ENCODE results near the gene LAGE3. TPM values are rescaled to one million over a fixed set of nuclear protein-coding genes. Genes with fewer than 3 reads are reported as not detected.

The LAGE3 gene
- total and polyA plus RNA-seq, 10 of the 15 experiments (the other 5 are each of a cell fraction or from before 2014, with no cell fraction given): 5.3 to 63.7 (median 19.7) TPM

DNA sequence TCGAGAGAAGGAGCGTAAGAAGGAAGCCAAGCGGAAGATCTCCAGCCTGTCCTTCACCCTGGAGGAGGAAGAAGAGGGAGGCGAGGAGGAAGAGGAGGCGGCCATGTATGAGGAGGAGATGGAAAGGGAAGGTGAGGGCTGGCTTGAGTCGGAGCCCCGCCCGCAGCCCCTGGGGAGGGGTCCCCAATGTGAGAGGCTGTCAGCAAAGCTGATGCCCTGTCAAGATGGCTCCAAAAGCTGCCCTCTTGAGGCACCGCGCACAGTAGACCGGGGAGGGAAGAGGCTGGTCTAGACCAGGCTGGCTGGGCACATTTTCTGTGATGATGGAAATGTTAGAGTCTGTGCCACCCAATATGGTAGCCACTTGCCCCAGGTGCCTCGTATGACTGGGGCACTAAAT is 32.7 kb downstream of the LAGE3 start:
- no peaks in the 10 kb centered on the region; the same call in 2 of the 3 replicates for H3K9me3 ChIP-seq (replicated peaks; ENCODE audit: control insufficient read depth, insufficient read depth, low read length)
- ChIA-PET RAD21 (ENCODE audit: unreplicated experiment) (no interaction called here), CTCF (no interaction called here), POLR2A (interaction anchor here (1.0 kb wide), 1 partner anchor 12 kb away, joined by 4 read pairs; no protein-coding TSS in a partner anchor), SMC1A (ENCODE audit: uncharacterized antibody, unreplicated experiment) (no interaction called here)
- no TSS peak for BruUV-seq (replicated peaks)
- 67% methylated on average over 12 of the region's 12 CpGs for WGBS (ENCODE audit: insufficient coverage, insufficient replicate concordance, low lambda C conversion rate, missing lambda C conversion rate)
- DNase-seq (ENCODE audit: low read depth, low spot score) (no peak), ATAC-seq (no peak), FAIRE-seq (no peak)
- peaks cover 6% of the 10 kb centered on the region for H3K79me2 ChIP-seq (ENCODE audit: control insufficient read depth, insufficient read depth, low read length)
- intact Hi-C loops (cut with micrococcal nuclease; ENCODE audit: unreplicated experiment) (no loop called here), in situ Hi-C loops (cut with MboI) (no loop called here)
- H3K4me3 ChIP-seq: no peak overlapping the region
- H3K27me3 ChIP-seq (replicated peaks in 1 of 2; ENCODE audit: control insufficient read depth in 2 of 2, insufficient read depth in 2 of 2, low read length in 1 of 2): no peaks in the 10 kb centered on the region
- 0 out of 2 replicates have a peak, but pooled peaks cover 3% of the 10 kb centered on the region for H3K4me1 ChIP-seq (ENCODE audit: control insufficient read depth, insufficient read depth, low read length)
- no peaks in the 10 kb centered on the region for H4K20me1 ChIP-seq (ENCODE audit: control insufficient read depth, insufficient read depth)
- no peak overlapping the region for H3K27ac ChIP-seq (ENCODE audit: control insufficient read depth, insufficient read depth)
- H2AFZ ChIP-seq (ENCODE audit: control insufficient read depth, low read depth, low read length): no peak overlapping the region
- no peak overlapping the region for H3K4me2 ChIP-seq (ENCODE audit: control insufficient read depth, insufficient read depth)
- peaks cover 0 to 6% of the 10 kb centered on the region in 2 experiments; a peak in 2 of 4 replicates for H3K36me3 ChIP-seq (ENCODE audit: control insufficient read depth in 2 of 2, insufficient read depth in 2 of 2, low read length in 1 of 2)
- no peak overlapping the region for H3K9ac ChIP-seq (ENCODE audit: control insufficient read depth, insufficient read depth, low read length)
- TF ChIP-seq CUX1 (IDR thresholded peaks at IDR 0.05; ENCODE audit: insufficient replicate concordance, low read depth, low read length): no peak
- TF ChIP-seq ATF7 (IDR thresholded peaks at IDR 0.05; ENCODE audit: low read depth): no peak
- TF ChIP-seq POU2F2 (IDR thresholded peaks at IDR 0.05; ENCODE audit: borderline replicate concordance, low read depth, low read length): no peak
- no peak for TF ChIP-seq CBX3 (IDR thresholded peaks at IDR 0.05; ENCODE audit: borderline replicate concordance, low read depth)
- no peak for TF ChIP-seq SMAD5 (IDR thresholded peaks at IDR 0.05; ENCODE audit: low read depth)
- TF ChIP-seq, protein P1, sequence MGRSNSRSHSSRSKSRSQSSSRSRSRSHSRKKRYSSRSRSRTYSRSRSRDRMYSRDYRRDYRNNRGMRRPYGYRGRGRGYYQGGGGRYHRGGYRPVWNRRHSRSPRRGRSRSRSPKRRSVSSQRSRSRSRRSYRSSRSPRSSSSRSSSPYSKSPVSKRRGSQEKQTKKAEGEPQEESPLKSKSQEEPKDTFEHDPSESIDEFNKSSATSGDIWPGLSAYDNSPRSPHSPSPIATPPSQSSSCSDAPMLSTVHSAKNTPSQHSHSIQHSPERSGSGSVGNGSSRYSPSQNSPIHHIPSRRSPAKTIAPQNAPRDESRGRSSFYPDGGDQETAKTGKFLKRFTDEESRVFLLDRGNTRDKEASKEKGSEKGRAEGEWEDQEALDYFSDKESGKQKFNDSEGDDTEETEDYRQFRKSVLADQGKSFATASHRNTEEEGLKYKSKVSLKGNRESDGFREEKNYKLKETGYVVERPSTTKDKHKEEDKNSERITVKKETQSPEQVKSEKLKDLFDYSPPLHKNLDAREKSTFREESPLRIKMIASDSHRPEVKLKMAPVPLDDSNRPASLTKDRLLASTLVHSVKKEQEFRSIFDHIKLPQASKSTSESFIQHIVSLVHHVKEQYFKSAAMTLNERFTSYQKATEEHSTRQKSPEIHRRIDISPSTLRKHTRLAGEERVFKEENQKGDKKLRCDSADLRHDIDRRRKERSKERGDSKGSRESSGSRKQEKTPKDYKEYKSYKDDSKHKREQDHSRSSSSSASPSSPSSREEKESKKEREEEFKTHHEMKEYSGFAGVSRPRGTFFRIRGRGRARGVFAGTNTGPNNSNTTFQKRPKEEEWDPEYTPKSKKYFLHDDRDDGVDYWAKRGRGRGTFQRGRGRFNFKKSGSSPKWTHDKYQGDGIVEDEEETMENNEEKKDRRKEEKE (IDR thresholded peaks at IDR 0.05): no peak
- no peak for TF ChIP-seq SMAD1 (IDR thresholded peaks at IDR 0.05; ENCODE audit: low read depth, partially characterized antibody)
- TF ChIP-seq RAD51 (IDR thresholded peaks at IDR 0.05): no peak
- no peak for TF ChIP-seq PAX8 (IDR thresholded peaks at IDR 0.05)
- TF ChIP-seq MEF2B (IDR thresholded peaks at IDR 0.05; ENCODE audit: partially characterized antibody, poor library complexity, severe bottlenecking): no peak
- no peak for TF ChIP-seq ZBTB40 (IDR thresholded peaks at IDR 0.05; ENCODE audit: borderline replicate concordance)

Data from GM12878 (cell line).